HepG2 (cell line): ENCODE results near the gene SLC35D2. TPM values are rescaled to one million over a fixed set of nuclear protein-coding genes. Genes with fewer than 3 reads are reported as not detected.

Source experiments
- ATAC-seq: fragments of 200-7000 bp; cut with Tn5 transposase; 3 replicates; pipeline ENCODE4 v1.9.1; 2020; ENCODE audit warnings: mild to moderate bottlenecking, moderate library complexity
- BruUV-seq: library from RNA; stranded (reverse); fragments of 400-500 nt; replicated peaks from 2 replicates; lab custom pipeline; 2021; lab: Mats Ljungman, UMichigan
- CTCF ChIA-PET: fragments of 300-600 bp; formaldehyde crosslinking; extraction: SDS; loops from one replicate; lab custom pipeline; 2021; ENCODE audit warnings: low total read pairs, inconsistent platforms, low intra/inter-chr PET ratio; lab: Yijun Ruan, JAX
- POLR2A ChIA-PET: fragments of 350-600 bp; sonication (Branson Sonifier 250); formaldehyde crosslinking; loops from one replicate; lab custom pipeline; 2020; ENCODE audit warnings: antibody characterized with exemption, inconsistent platforms; lab: Yijun Ruan, JAX
- DNase-seq: peaks from one replicate; pipeline ENCODE4 v3.0.0-alpha.2; 2015; ENCODE audit warnings: low spot score
- FAIRE-seq: peaks from 3 replicates; lab custom pipeline; 2011; peaks lifted over from hg19 to GRCh38; lab: Jason Lieb, UNC
- H2AFZ ChIP-seq: one replicate; pipeline ENCODE4 v1.6.1; 2011; ENCODE audit warnings: low read length, inconsistent platforms
- H3K27ac ChIP-seq: fragments of 300-600 bp; 3 replicates; pipeline ENCODE4 v1.8.0; 2011; ENCODE audit warnings: mixed run types, mild to moderate bottlenecking, mixed read lengths, low read length, inconsistent platforms; ENCODE audit not compliant: insufficient read depth; ENCODE audit errors: extremely low read length
- H3K27me3 ChIP-seq, 2 experiments: fragments of 200-600 bp in 1 of 2; 2 replicates in 1 of 2; 3 replicates in 1 of 2; pipeline versions ENCODE4 v1.6.0 to v1.8.0; 2011; ENCODE audit warnings: low read length in 2 of 2, mild to moderate bottlenecking in 2 of 2, moderate library complexity in 2 of 2, inconsistent platforms in 1 of 2; ENCODE audit not compliant: insufficient read depth in 2 of 2, control insufficient read depth in 1 of 2
- H3K36me3 ChIP-seq, 2 experiments: fragments of 200-600 bp in 1 of 2; replicated peaks in 1 of 2; 2 replicates in 1 of 2; 3 replicates in 1 of 2; pipeline versions ENCODE4 v1.5.1 to v1.8.0; 2011; ENCODE audit warnings: low read length in 2 of 2, inconsistent platforms in 1 of 2; ENCODE audit not compliant: insufficient read depth in 2 of 2, control insufficient read depth in 1 of 2
- H3K4me1 ChIP-seq: 2 replicates; pipeline ENCODE4 v1.5.1; 2012; ENCODE audit warnings: low read length, inconsistent platforms; ENCODE audit not compliant: insufficient read depth
- H3K4me2 ChIP-seq: 2 replicates; pipeline ENCODE4 v1.6.0; 2011; ENCODE audit warnings: low read depth, low read length, inconsistent platforms
- H3K4me3 ChIP-seq, 3 experiments: fragments of 200-600 bp in 1 of 3; sonication (generic), shearing (Covaris generic) in 1 of 3; replicated peaks in 1 of 3; 2 replicates each; pipeline ENCODE4 v1.5.1; 2011 to 2016; ENCODE audit warnings: low read length in 3 of 3, inconsistent platforms in 2 of 3, low read depth in 2 of 3, mild to moderate bottlenecking in 2 of 3, control low read depth in 1 of 3, mixed read lengths in 1 of 3; ENCODE audit not compliant: insufficient read depth in 1 of 3
- H3K79me2 ChIP-seq: one replicate; pipeline ENCODE4 v1.6.1; 2011; ENCODE audit warnings: low read length, inconsistent platforms; ENCODE audit not compliant: insufficient read depth
- H3K9ac ChIP-seq: 2 replicates; pipeline ENCODE4 v1.6.0; 2011; ENCODE audit warnings: mild to moderate bottlenecking, low read depth, low read length, inconsistent platforms; ENCODE audit not compliant: insufficient read depth
- H3K9me3 ChIP-seq: 2 replicates; pipeline ENCODE4 v1.5.1; 2012; ENCODE audit warnings: mild to moderate bottlenecking, low read length
- H4K20me1 ChIP-seq: 2 replicates; pipeline ENCODE4 v1.6.0; 2011; ENCODE audit warnings: inconsistent platforms, mild to moderate bottlenecking, low read length, moderate library complexity; ENCODE audit not compliant: insufficient read depth
- ATF7-NPFF ChIP-seq: sonication (generic); formaldehyde crosslinking; IDR thresholded peaks from 2 replicates; pipeline ENCODE4 v1.8.1; 2023; ENCODE audit warnings: mild to moderate bottlenecking, low read depth, missing genetic modification reagents, moderate library complexity
- EP300 ChIP-seq, 3 experiments: sonication (generic) in 1 of 3; formaldehyde crosslinking in 1 of 3; IDR thresholded peaks; 2 replicates each; pipeline versions ENCODE4 v1.5.1 to v1.6.1; 2011 to 2020; ENCODE audit warnings: low read depth in 2 of 3, low read length in 2 of 3, borderline replicate concordance in 1 of 3, improper control_type of control experiment in 1 of 3, mild to moderate bottlenecking in 1 of 3, missing genetic modification reagents in 1 of 3, moderate library complexity in 1 of 3
- FOSL2 ChIP-seq: sonication (generic); formaldehyde crosslinking; IDR thresholded peaks from 2 replicates; pipeline ENCODE4 v1.4.0; 2020; ENCODE audit warnings: missing genetic modification reagents
- MED1 ChIP-seq: sonication (generic); formaldehyde crosslinking; IDR thresholded peaks from 2 replicates; pipeline ENCODE4 v1.4.0; 2020; ENCODE audit warnings: missing genetic modification reagents
- MTERF4 ChIP-seq: sonication (generic); formaldehyde crosslinking; IDR thresholded peaks from 2 replicates; pipeline ENCODE4 v1.8.0; 2023; ENCODE audit warnings: mild to moderate bottlenecking, missing genetic modification reagents
- NCOR1 ChIP-seq: fragments of 200-600 bp; sonication (generic); IDR thresholded peaks from 2 replicates; pipeline ENCODE4 v1.7.0; 2017; ENCODE audit warnings: antibody characterized with exemption, low read length, borderline replicate concordance
- NR2F6 ChIP-seq, 2 experiments: IDR thresholded peaks; 2 replicates each; pipeline ENCODE4 v1.6.1; 2016; ENCODE audit warnings: antibody characterized with exemption in 1 of 2, mild to moderate bottlenecking in 1 of 2
- SOX13 ChIP-seq, 3 experiments: fragments of 450-650 bp in 1 of 3; sonication (generic) in 1 of 3; formaldehyde crosslinking in 1 of 3; IDR thresholded peaks in 2 of 3; conservative IDR thresholded peaks in 1 of 3; 2 replicates each; pipeline versions ENCODE4 v1.5.0 to v1.6.1; 2016 to 2020; ENCODE audit warnings: antibody characterized with exemption in 1 of 3, mild to moderate bottlenecking in 1 of 3, missing compliant biosample characterization in 1 of 3, missing genetic modification reagents in 1 of 3, moderate library complexity in 1 of 3
- SOX5 ChIP-seq: IDR thresholded peaks from 2 replicates; pipeline ENCODE4 v1.6.1; 2016; ENCODE audit warnings: borderline replicate concordance
- USF2 ChIP-seq, 2 experiments: sonication (generic) in 1 of 2; formaldehyde crosslinking in 1 of 2; IDR thresholded peaks; 2 replicates each; pipeline versions ENCODE4 v1.5.1 to v1.6.1; 2011 to 2020; ENCODE audit warnings: borderline replicate concordance in 1 of 2, low read depth in 1 of 2, low read length in 1 of 2, mild to moderate bottlenecking in 1 of 2, missing genetic modification reagents in 1 of 2, moderate library complexity in 1 of 2
- ZBTB33 ChIP-seq: sonication (generic); formaldehyde crosslinking; IDR thresholded peaks from 2 replicates; pipeline ENCODE4 v1.4.0; 2020; ENCODE audit warnings: missing genetic modification reagents
- ZGPAT ChIP-seq: IDR thresholded peaks from 2 replicates; pipeline ENCODE4 v1.6.1; 2016; ENCODE audit warnings: mild to moderate bottlenecking
- ZNF329 ChIP-seq: sonication (generic); formaldehyde crosslinking; IDR thresholded peaks from 2 replicates; pipeline ENCODE4 v1.9.0; 2021; ENCODE audit warnings: low read depth, mild to moderate bottlenecking, missing genetic modification reagents
- WGBS: methylation state at CpG from one replicate; pipeline ENCODE4 v1.1.6; 2017; ENCODE audit warnings: low lambda C conversion rate; 5-methylcytosine and 5-hydroxymethylcytosine counted together
- in situ Hi-C: cut with HindIII; loops from 2 replicates; pipeline ENCODE4 v1.10.0; 2017; ENCODE audit warnings: low pct_unique_long_range_greater_than_20kb; ENCODE audit not compliant: extremely low pct_ligation_motif_present
- intact Hi-C: fragments of 100-400 bp; cut with micrococcal nuclease; formaldehyde crosslinking; loops from one replicate; pipeline ENCODE4 v1.10.0; 2022; ENCODE audit not compliant: unreplicated experiment
- polyA plus RNA-seq, 8 experiments: library from polyadenylated mRNA; depleted of rRNA in 3 of 8; stranded (reverse) in 7 of 8; unstranded in 1 of 8; fragments of >200 nt; fragmentation: Illumina TruSeq in 4 of 8; extraction: Trizol in 4 of 8; gene quantifications; 2 replicates each; pipeline versions ENCODE4 v1.2.1 to v1.2.3, GENCODE V29; 2011 to 2016; ENCODE audit warnings: low read depth in 4 of 8, missing spikeins in 1 of 8, mixed read lengths in 1 of 8; ENCODE audit not compliant: insufficient read depth in 1 of 8
- total RNA-seq, 5 experiments: library from RNA; depleted of rRNA; stranded (reverse); fragments of >200 nt; fragmentation: Illumina TruSeq; extraction: Trizol; gene quantifications; 2 replicates each; pipeline ENCODE4 v1.2.3, GENCODE V29; 2016; ENCODE audit warnings: low read depth in 1 of 5

The SLC35D2 gene
- total and polyA plus RNA-seq, 2 of the 13 experiments (the other 11 are each of a cell fraction or from before 2014, with no cell fraction given) = 96.2 to 103 TPM

- no TSS peak for BruUV-seq
- no peak overlapping the region for H3K9ac ChIP-seq
- in situ Hi-C loops (loop anchor here (5.0 to 25.0 kb wide), 2 partner anchors 73 to 318 kb away; partner anchors contain the start of genes PRXL2C and ZNF367), intact Hi-C loops (loop anchor here (2.0 to 5.0 kb wide), 2 partner anchors 40 to 73 kb away; partner anchors contain the start of gene ZNF367)
- peaks cover 13 to 35% of the 10 kb centered on the region in 2 experiments for H3K36me3 ChIP-seq
- no peaks in the 10 kb centered on the region for H4K20me1 ChIP-seq
- 48% methylated on average over 6 of the region's 6 CpGs for WGBS
- H3K9me3 ChIP-seq = no peaks in the 10 kb centered on the region
- CTCF ChIA-PET = no interaction called here
- H2AFZ ChIP-seq = no peak overlapping the region
- H3K4me1 ChIP-seq = peaks cover 63% of the 10 kb centered on the region
- POLR2A ChIA-PET = interaction anchor here (0.6 to 1.4 kb wide), 14 partner anchors 9 to 311 kb away, joined by 3 to 14 read pairs (median 4); partner anchors contain the start of genes HABP4 and SLC35D2
- no peaks in the 10 kb centered on the region for H3K79me2 ChIP-seq
- H3K4me3 ChIP-seq = no peak overlapping the region
- peak overlapping the region; percentile 54 for H3K27ac ChIP-seq
- DNase-seq (peak; percentile 84), FAIRE-seq (no peak), ATAC-seq (no peak; the same call in 1 of the 3 replicates)
- H3K27me3 ChIP-seq = no peaks in the 10 kb centered on the region
- H3K4me2 ChIP-seq = no peak overlapping the region
- TF ChIP-seq NCOR1 = peak; percentile 16; the same call in 1 of the 2 replicates
- no peak for TF ChIP-seq ZNF329 (CRISPR knock-in tag)
- TF ChIP-seq MTERF4 (CRISPR knock-in tag) = no peak
- TF ChIP-seq MED1 = 0 out of 2 replicates have a peak, but pooled peaks have one; percentile 27
- peak; percentile 34; the same call in 1 of the 2 replicates for TF ChIP-seq USF2 (IDR thresholded peaks at IDR 0.05; ENCODE audit: low read depth, low read length)
- TF ChIP-seq USF2 (CRISPR knock-in tag; IDR thresholded peaks at IDR 0.05; ENCODE audit: borderline replicate concordance) = peak; percentile 31; the same call in 1 of the 2 replicates
- peak; percentile 45; the same call in 1 of the 2 replicates for TF ChIP-seq ZBTB33 (CRISPR knock-in tag)
- peak; percentile 65 for TF ChIP-seq NR2F6 (IDR thresholded peaks at IDR 0.05)
- no peak for TF ChIP-seq NR2F6 (CRISPR knock-in tag; IDR thresholded peaks at IDR 0.05)
- TF ChIP-seq ATF7-NPFF (CRISPR knock-in tag) = no peak
- peak; percentile 53; the same call in 1 of the 2 replicates for TF ChIP-seq SOX5 (CRISPR knock-in tag)
- TF ChIP-seq FOSL2 = peak; percentile 77
- peak in 1 of 2 experiments; percentile 16; a peak in 1 of 4 replicates for TF ChIP-seq EP300 (IDR thresholded peaks at IDR 0.05; ENCODE audit: low read depth in 2 of 2, low read length in 2 of 2)
- TF ChIP-seq EP300 (CRISPR knock-in tag; IDR thresholded peaks at IDR 0.05; ENCODE audit: borderline replicate concordance) = no peak
- TF ChIP-seq ZGPAT (CRISPR knock-in tag) = 0 out of 2 replicates have a peak, but pooled peaks have one; percentile 14
- no peak for TF ChIP-seq SOX13 (IDR thresholded peaks at IDR 0.05)
- TF ChIP-seq SOX13 (CRISPR knock-in tag; conservative IDR thresholded peaks at IDR 0.05 in 1 of 2, IDR thresholded peaks at IDR 0.05 in 1 of 2) = peak in 1 of 2 experiments; percentile 78; a peak in 2 of 4 replicates
These were observed 38.9 kb downstream of the SLC35D2 start for GRCh38 chr9:96344458-96345180.
